Heart right ventricle (tissue), 16 donors: Measurements from ENCODE around the gene BNC2. TPM values are rescaled to one million over a fixed set of nuclear protein-coding genes. Genes with fewer than 3 reads are reported as not detected.

ENCODE experiments used
- ATAC-seq, 8 donors: fragments of 200-7000 bp; cut with Tn5 transposase; one replicate each; pipeline ENCODE4 v1.9.1; 2020; ENCODE audit warnings: mild to moderate bottlenecking in 8 of 8, moderate library complexity in 8 of 8, moderate number of reproducible peaks in 1 of 8
- DNase-seq, 2 donors: peaks; one replicate each; pipeline ENCODE4 v3.0.0-alpha.2; 2020
- H3K27ac ChIP-seq, 10 donors: fragments of 200-600 bp; sonication (generic) in 2 of 10; one replicate each; pipeline versions ENCODE4 v1.5.0 to v1.8.0; 2020 to 2022; ENCODE audit warnings: mild to moderate bottlenecking in 3 of 10
- H3K27me3 ChIP-seq, 7 donors: fragments of 200-600 bp; one replicate each; pipeline ENCODE4 v1.8.0; 2021 to 2022; ENCODE audit warnings: mild to moderate bottlenecking in 2 of 7
- H3K36me3 ChIP-seq, 9 donors: fragments of 200-600 bp; sonication (generic) in 1 of 9; one replicate each; pipeline versions ENCODE4 v1.5.0 to v1.8.0; 2020 to 2022; ENCODE audit warnings: mild to moderate bottlenecking in 2 of 9
- H3K4me1 ChIP-seq, 9 donors: fragments of 200-600 bp; sonication (generic) in 1 of 9; one replicate each; pipeline versions ENCODE4 v1.5.0 to v1.8.0; 2020 to 2022; ENCODE audit warnings: mild to moderate bottlenecking in 4 of 9
- H3K4me3 ChIP-seq, 10 donors: fragments of 200-600 bp; sonication (generic) in 2 of 10; one replicate each; pipeline versions ENCODE4 v1.5.0 to v1.8.0; 2020 to 2022; ENCODE audit warnings: mild to moderate bottlenecking in 7 of 10, moderate library complexity in 2 of 10
- H3K9me3 ChIP-seq, 11 donors: fragments of 200-600 bp in 10 of 11; sonication (generic) in 2 of 11; one replicate each; pipeline versions ENCODE4 v1.5.0 to v1.8.0; 2013 to 2022; ENCODE audit warnings: mild to moderate bottlenecking in 2 of 11, control low read depth in 1 of 11, moderate library complexity in 1 of 11
- WGBS, 2 donors: extraction: QIAGEN DNeasy Blood & Tissue Kit; methylation state at CpG; one replicate each; pipeline ENCODE4 v1.1.7; 2013; ENCODE audit warnings: inconsistent platforms in 1 of 2; 5-methylcytosine and 5-hydroxymethylcytosine counted together
- intact Hi-C, 10 donors: fragments of 100-400 bp; cut with DNase I; formaldehyde crosslinking; loops; one replicate each; pipeline versions ENCODE4 v1.11.1 to v1.14.2; 2022
- polyA plus RNA-seq, 2 donors: library from polyadenylated mRNA; stranded (reverse); fragments of 200-250 nt; gene quantifications; one replicate each; pipeline ENCODE4 v1.2.3, GENCODE V29; 2013
- total RNA-seq, 10 donors: library from RNA; stranded (reverse); fragmentation: NEBNext Ultra II Directional in 3 of 10; extraction: Animal tissue kit (Norgen Biotek cat#: 25700) in 3 of 10; gene quantifications; one replicate each; pipeline versions ENCODE4 v1.2.1 to v1.2.4, GENCODE V29; 2021 to 2023
- TF ChIP-seq, protein P1 (sequence below), 9 donors: fragments of 200-600 bp; sonication (generic) in 2 of 9; IDR thresholded peaks; one replicate each; pipeline versions ENCODE4 v1.5.0 to v1.8.0; 2021 to 2022; ENCODE audit warnings: antibody characterized with exemption in 9 of 9, mild to moderate bottlenecking in 5 of 9, moderate library complexity in 1 of 9
- donor health status: Arrhythmogenic right ventricular cardiomyopathy.
- donor health status: ischemic (EF 13 %, LVEDD 7.1; RV severe dilation, severe dysfunction).
- donor health status: healthy with polysubstance abuse.
- donor health status: DM: no; HTN: yes; CAD: no.
- donor health status: DM: no; HTN: no; CAD: no.
- donor health status: ischemic (EF 25% LVEDD 6.9; RV normal size, moderate dysfunction).
- donor health status: ischemic (EF 25% LVEDD 5.7; RV mildly dilated, moderate dysfunction).
- donor health status: healthy.
- donor health status: DM: yes; HTN: yes; CAD: no.
- donor health status: Ischemic cardiomyopathy.
- donor health status: ischemic (EF 35%, LVEDD 5.7; RV mildly dilated, moderate dysfunction).
- donor health status: nonischemic (EF 11% LVEDD 7.7; RV severe dilation, severe dysfunction).
- donor health status: DM: yes; HTN: yes; CAD: no.
- donor health status: PGD.
- donor health status: ischemic (EF 29% LVEDD 5.4; RV normal size, mild dysfunction).
- donor health status: nonischemic (EF 23%, LVEDD 6.1; RV moderate dilation, normal function).

BNC2 gene
- total and polyA plus RNA-seq, 12 donors, result 0.49 to 7.3 (median 3.2) TPM

DNA sequence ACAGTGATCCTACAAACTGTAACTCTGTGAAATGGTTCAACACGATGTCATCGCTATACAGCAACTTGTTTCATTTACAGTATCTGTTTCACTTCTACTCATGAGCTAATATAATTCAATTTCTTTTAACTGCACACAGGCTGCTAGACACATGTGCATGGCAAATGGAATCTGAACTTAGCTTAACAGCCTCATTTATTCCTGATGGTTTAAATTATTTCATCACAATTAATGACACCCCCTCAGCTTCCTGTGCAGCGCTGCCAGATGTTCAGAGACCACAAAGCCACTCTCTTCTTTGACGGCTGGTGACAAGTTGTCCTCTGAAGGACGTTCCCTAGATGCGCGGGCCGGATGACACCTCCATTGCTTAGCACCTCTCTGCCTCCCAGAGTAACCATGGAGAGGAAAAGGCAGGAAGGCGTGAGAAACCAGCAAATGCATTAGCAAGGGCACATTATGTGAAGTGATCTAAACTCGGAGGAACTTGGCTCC, 191.1 kb downstream of the BNC2 start:
- Histone ChIP-seq H3K4me3 (no peak overlapping the region), H3K36me3 (no peaks in the 10 kb centered on the region), H3K9me3 (no peaks in the 10 kb centered on the region), H3K27me3 (no peaks in the 10 kb centered on the region), H3K4me1 (no peaks in the 10 kb centered on the region), H3K27ac (peak overlapping the region in 1 of 10 donors; percentile 38)
- 54 to 59% methylated on average over 10 of the region's 10 CpGs for WGBS, 2 donors
- ATAC-seq (no peak), DNase-seq (no peak)
- TF ChIP-seq, protein P1, sequence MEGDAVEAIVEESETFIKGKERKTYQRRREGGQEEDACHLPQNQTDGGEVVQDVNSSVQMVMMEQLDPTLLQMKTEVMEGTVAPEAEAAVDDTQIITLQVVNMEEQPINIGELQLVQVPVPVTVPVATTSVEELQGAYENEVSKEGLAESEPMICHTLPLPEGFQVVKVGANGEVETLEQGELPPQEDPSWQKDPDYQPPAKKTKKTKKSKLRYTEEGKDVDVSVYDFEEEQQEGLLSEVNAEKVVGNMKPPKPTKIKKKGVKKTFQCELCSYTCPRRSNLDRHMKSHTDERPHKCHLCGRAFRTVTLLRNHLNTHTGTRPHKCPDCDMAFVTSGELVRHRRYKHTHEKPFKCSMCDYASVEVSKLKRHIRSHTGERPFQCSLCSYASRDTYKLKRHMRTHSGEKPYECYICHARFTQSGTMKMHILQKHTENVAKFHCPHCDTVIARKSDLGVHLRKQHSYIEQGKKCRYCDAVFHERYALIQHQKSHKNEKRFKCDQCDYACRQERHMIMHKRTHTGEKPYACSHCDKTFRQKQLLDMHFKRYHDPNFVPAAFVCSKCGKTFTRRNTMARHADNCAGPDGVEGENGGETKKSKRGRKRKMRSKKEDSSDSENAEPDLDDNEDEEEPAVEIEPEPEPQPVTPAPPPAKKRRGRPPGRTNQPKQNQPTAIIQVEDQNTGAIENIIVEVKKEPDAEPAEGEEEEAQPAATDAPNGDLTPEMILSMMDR (IDR thresholded peaks at IDR 0.05), result no peak
- intact Hi-C loops, result no loop called here

DNA sequence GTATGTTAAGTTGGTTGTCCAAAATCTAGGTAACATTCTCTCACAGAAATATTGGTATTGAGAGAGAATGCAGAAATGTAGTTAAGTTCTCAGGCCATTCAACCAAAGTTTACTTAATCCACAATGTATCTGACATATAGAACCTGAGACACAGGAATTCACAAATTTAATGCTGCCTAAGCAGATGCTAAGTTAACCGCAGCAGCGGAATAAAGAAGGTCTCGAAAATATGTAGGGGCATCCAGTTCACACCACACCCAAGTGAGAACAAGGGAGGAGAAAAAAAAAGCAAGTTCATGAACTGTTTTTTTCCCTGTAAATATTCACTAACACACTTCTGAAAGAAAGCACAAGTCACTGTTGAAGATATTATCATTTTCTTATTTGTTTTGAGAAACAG, 194.0 kb downstream of the BNC2 start:
- Histone ChIP-seq H3K27me3 (no peaks in the 10 kb centered on the region), H3K9me3 (no peaks in the 10 kb centered on the region), H3K27ac (no peak overlapping the region), H3K4me1 (no peaks in the 10 kb centered on the region), H3K36me3 (no peaks in the 10 kb centered on the region), H3K4me3 (no peak overlapping the region)
- TF ChIP-seq, protein P1 (IDR thresholded peaks at IDR 0.05), result no peak
- DNase-seq (no peak), ATAC-seq (no peak)
- intact Hi-C loops, result no loop called here
- WGBS, 2 donors, result 84 to 87% methylated on average over 3 of the region's 3 CpGs

DNA sequence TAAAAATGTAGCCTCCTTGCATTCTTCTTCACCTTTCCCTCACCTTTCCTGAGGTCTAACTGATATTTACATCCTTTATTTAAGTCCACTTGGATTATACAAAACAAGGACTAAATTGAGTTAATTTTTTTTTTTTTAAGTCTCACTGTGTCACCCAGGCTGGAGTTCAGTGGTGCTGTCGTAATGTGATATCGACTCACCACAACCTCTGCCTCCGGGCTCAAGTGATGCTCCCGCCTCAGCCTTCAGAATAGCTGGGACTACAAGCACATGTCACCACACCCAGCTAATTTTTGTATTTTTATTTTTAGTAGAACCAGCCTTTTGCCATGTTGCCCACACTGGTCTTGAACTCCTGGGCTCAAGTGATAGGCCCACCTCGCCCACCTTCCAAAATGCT, 195.3 kb downstream of the BNC2 start:
- no peaks in the 10 kb centered on the region for H3K4me1 ChIP-seq
- no peaks in the 10 kb centered on the region for H3K36me3 ChIP-seq
- no peak overlapping the region for H3K27ac ChIP-seq
- DNase-seq (no peak), ATAC-seq (no peak)
- H3K27me3 ChIP-seq, result no peaks in the 10 kb centered on the region
- WGBS, 2 donors, result 90 to 94% methylated on average over 5 of the region's 5 CpGs
- TF ChIP-seq, protein P1 (IDR thresholded peaks at IDR 0.05), result no peak
- intact Hi-C loops, result no loop called here
- no peaks in the 10 kb centered on the region for H3K9me3 ChIP-seq
- H3K4me3 ChIP-seq, result no peak overlapping the region

DNA sequence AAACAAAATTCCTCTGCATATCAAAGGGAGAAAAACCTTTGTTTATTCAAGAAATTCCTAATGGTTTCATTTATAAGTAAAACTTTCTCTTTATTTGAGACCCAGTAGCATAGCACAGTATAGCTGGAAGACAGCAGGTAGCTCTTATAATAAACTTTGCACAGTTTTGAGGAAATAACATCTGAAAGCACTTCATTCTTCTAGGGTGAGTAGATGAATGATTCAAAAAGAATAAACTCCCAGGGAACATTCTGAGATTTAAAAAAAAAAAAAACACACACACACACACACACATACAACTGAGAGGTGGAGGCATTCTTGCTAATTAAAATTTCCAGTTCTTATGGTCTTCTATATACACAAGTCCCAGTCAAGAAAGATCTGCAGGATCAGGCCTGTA, 197.3 kb downstream of the BNC2 start:
- TF ChIP-seq, protein P1 (IDR thresholded peaks at IDR 0.05), result no peak
- Histone ChIP-seq H3K9me3 (no peaks in the 10 kb centered on the region), H3K4me3 (no peak overlapping the region), H3K36me3 (no peaks in the 10 kb centered on the region), H3K27me3 (no peaks in the 10 kb centered on the region), H3K27ac (no peak overlapping the region), H3K4me1 (no peaks in the 10 kb centered on the region)
- ATAC-seq (no peak), DNase-seq (no peak)
- intact Hi-C loops, result no loop called here
